NCI-H1694 treated with DMSO at 0.1 percent for 48 hours (cell line): ENCODE measurements around the gene FRRS1.
"Not testable (repeated sequence)": the region's sequence is repeated elsewhere in the genome, so short reads cannot be mapped to it uniquely, and the experiment has no call there.

Experiments used
- DNase-seq: peaks from one replicate; lab custom pipeline; 2025; lab: John Stamatoyannopoulos, UW

The FRRS1 gene, protein sequence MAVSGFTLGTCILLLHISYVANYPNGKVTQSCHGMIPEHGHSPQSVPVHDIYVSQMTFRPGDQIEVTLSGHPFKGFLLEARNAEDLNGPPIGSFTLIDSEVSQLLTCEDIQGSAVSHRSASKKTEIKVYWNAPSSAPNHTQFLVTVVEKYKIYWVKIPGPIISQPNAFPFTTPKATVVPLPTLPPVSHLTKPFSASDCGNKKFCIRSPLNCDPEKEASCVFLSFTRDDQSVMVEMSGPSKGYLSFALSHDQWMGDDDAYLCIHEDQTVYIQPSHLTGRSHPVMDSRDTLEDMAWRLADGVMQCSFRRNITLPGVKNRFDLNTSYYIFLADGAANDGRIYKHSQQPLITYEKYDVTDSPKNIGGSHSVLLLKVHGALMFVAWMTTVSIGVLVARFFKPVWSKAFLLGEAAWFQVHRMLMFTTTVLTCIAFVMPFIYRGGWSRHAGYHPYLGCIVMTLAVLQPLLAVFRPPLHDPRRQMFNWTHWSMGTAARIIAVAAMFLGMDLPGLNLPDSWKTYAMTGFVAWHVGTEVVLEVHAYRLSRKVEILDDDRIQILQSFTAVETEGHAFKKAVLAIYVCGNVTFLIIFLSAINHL

DNA sequence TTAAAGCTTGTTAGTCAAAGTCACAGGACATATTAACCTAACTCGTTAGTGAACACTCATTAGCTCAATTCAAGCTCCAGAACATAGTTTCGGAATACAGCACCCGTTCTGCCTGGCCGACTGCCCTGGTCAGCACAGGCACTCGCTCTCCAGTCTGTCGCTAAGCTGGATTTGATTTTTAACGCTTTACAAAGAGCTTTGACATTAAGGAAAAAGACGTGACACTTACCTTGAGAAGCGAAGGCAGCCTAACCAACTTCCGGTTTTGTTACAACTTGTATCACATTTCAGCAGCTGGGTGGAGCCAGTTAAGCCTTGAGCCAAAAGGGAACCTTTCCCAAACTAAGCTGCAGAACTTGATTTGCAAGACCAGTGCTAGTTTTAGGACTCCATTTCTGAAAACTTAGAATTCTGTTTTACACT, at the start of gene FRRS1:
FRRS1 (minus strand) TSS at position 258 of the 423 bp plus-strand sequence. CDS start 17,867 bp downstream, outside the sequence.
- peak; percentile 44 for DNase-seq

DNA sequence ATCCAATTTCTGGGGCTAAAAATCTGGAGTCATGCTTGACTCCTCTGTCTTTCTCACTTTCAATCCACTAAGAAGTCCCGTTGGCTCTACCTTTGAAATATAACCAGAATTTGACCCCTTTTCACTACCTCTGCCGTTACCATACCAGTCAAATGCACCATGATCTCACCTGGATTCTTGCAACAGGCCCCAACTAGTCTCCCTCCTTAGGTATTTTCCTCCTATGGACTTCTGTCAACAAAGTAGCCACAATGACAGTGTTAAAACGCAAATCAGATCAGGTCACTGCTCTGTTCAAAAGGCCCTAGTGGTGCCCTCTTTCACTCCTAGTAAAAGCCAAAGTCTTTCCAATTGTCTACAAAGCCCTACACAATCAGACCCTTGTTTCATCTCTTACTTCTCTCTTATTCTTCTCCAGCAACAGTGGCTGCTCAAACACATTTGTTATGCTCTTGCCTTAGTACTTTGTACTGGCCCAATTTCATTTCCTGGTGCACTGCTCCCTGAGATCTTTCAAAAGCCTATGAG, 48.0 kb upstream of the FRRS1 start:
- no peak for DNase-seq

DNA sequence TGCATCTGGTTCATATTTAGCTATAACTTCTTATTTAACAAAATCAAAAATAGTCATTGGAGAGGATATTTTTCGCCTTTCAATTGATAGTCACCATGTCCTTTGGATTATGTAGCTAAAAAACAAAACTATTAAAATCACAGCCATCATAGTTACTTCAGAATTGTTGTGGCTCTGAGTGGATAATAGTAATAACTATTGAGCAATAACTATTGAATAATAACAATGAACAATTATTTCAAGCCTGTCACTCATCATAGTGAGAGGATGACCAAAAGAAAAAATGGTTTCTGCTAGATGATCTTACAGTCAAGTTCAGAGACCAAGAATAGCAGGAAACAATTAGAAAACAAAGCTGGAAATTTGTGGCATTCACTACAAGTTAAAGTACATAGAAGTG, 45.3 kb upstream of the FRRS1 start:
- DNase-seq: no peak

DNA sequence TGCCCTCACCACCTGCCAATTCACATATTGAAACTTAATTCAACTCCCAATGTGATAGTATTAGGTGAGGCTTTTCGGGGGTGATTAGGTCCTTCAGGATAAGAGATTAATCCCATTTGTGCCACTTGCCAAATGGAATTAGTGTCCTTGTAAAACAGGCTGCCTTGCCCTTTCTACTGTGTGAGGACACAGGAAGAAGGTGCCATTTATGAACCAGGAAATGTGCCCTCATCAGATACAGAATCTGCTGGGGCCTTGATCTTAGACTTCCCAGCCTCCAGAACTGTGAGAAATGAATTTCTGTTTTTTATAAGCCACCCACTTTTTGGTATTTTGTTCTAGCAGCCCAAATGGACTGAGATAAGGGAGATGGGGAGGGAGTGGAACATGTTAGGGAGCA, 44.6 kb upstream of the FRRS1 start:
- DNase-seq: no peak

GRCh38 chr1:99808391-99809115, 42.1 kb upstream of the FRRS1 start:
- DNase-seq: peak; percentile 88

DNA sequence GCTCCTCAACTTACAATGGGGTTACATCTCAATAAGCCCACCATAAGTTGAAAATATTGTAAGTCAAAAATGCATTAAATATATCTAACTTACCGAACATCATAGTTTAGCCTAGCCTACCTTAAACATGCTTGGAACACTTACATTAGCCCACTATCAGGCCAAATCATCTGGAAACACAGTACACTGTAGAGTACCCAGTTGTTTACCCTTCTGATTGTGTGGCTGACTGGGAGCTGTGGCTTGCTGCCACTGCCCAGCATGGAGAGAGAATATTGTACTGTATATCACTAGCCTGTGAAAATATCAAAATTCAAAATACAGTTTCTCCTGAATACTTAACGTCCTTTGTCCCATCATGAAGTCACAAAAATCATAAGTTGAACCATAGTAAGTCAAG, 40.4 kb upstream of the FRRS1 start:
- no peak for DNase-seq

GRCh38 chr1:99801584-99801983, 35.1 kb upstream of the FRRS1 start:
- no peak for DNase-seq

GRCh38 chr1:99793861-99794260, 27.4 kb upstream of the FRRS1 start:
- not testable (repeated sequence) for DNase-seq

DNA sequence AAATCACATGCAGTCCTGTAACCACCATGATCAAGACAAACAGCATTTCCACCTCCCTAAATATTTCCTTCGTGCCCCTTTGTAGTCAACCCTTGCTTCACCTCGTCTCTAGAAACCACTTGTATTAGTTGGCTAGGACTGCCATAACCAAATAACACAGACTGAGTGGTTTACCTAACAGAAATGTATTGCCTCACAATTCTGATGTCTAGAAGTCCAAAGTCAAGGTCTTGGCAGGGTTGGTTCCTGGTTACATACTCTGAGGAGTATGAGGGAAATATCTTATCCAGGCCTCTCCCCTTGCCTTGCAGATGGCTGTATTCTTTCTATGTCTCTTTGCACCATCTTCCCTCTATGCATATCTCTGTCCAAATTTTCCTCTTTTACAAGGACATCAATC, 23.3 kb upstream of the FRRS1 start:
- DNase-seq: no peak

- DNase-seq: no peak
Observed at GRCh38 chr1:99788896-99789295, 22.5 kb upstream of the FRRS1 start.

- no peak for DNase-seq
Observed at GRCh38 chr1:99786751-99787501, 20.5 kb upstream of the FRRS1 start.

- no peak for DNase-seq
Observed at GRCh38 chr1:99784809-99785255, 18.4 kb upstream of the FRRS1 start.

DNA sequence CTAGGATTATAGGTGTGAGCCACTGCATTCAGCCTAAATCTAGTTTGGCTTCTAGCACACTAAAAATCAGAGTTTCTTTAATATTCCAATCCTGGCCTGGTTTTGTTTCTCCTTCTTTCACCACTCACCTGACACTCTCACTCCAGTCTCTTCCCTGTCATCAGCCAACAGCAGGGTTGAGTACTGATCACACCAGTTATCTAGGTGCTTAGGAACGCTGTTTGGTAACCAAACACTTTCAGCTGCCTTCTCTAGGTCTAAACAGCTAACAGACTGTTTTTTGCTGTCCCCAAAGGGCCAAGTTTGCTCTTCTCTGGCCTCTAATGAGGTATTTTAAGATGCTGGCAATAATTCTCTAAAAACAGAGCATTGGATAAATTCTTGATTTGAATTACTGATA, 17.7 kb upstream of the FRRS1 start:
- DNase-seq: no peak

GRCh38 chr1:99782920-99783319, 16.5 kb upstream of the FRRS1 start:
- DNase-seq: no peak

- DNase-seq: no peak
Observed at GRCh38 chr1:99782397-99782796, 16.0 kb upstream of the FRRS1 start.

DNA sequence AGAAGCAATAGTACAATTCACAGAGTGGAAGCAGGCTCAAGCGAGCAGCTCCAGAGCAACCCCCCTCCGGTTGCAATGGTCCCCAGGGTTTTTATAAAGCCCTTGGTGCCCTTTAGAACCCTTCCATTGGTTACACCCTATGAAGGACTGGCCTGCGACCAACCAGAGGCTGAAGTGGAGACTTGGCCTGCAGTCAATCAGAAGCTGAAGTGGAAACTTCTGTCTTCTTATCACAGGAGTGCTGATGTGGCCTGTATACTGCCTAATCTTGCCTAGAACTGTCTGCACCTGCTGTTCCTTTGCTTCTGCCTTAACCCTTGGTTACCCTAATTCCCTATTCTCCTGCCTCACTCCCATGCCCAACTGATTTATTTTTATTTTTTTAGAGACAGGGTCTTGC, 15.4 kb upstream of the FRRS1 start:
- DNase-seq: no peak

- DNase-seq: no peak
Observed at GRCh38 chr1:99777752-99778151, 11.3 kb upstream of the FRRS1 start.

GRCh38 chr1:99776120-99776519, 9.7 kb upstream of the FRRS1 start:
- DNase-seq: no peak

DNA sequence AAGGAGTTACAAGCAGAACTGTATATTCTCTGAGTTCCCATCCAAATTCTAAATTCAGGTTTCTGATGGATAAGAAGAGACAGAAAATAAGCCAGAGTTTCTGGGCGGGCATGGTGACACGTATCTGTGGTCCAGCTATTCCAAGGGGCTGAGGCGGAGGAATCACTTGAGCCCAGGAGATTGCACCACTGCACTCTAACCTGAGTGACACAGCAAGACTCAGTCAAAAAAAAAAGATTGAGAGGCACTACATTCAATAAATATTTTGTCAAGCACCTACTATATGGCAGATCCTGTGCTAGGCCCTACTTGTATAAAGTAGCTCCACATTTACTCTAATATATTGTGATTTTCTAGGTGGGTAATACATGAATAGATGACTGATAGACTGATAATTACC, 6.4 kb upstream of the FRRS1 start:
- DNase-seq: no peak

- DNase-seq: no peak
Observed at GRCh38 chr1:99771513-99771918, 5.1 kb upstream of the FRRS1 start.

DNA sequence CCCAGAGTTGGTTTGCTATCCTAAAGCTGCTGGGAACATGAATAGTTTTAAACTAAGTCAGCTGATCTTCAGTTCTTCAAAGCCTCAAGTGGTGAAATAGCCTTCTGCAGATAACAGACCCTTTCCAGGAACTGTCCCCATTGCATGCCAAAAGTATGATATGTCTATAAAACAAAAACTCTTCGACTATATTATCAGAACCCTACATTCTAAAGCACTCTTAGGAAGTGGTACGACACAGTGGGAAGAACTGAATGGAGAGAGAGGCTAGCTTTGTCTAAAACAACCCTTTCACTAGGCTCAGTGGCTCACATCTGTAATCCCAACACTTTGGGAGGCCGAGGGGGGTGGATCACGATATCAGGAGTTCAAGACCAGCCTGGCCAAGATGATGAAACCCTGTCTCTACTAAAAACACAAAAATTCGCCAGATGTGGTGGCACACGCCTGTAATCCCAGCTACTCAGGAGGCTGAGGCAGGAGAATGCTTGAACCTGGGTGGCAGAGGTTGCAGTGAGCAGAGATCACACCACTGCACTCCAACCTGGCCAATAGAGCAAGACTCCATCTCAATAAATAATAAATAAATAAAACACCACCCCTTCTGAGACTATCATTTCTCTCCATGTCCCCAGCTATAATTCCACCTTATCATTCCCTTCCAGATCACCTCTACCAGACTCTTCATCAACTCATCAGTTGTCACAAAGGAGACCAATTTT, 2.2 kb upstream of the FRRS1 start:
- DNase-seq: no peak
